Upper lobe of left lung (tissue), 4 donors: ENCODE data around the gene TARP.

ENCODE experiments used
- CTCF ChIP-seq, 6 experiments: fragments of 450-650 bp in 4 of 6; fragments of 200-600 bp in 2 of 6; sonication (generic) in 2 of 6; IDR thresholded peaks; one replicate each; pipeline ENCODE4 v1.5.1; 2016 to 2019; ENCODE audit warnings: antibody characterized with exemption in 6 of 6
- POLR2A ChIP-seq, 4 donors: fragments of 450-650 bp; IDR thresholded peaks; one replicate each; pipeline ENCODE4 v1.5.1; 2016 to 2017; ENCODE audit warnings: antibody characterized with exemption in 4 of 4, mild to moderate bottlenecking in 2 of 4

- TF ChIP-seq CTCF (IDR thresholded peaks at IDR 0.05) = no peak
- TF ChIP-seq POLR2A (IDR thresholded peaks at IDR 0.05) = no peak
Measured at GRCh38 chr7:38283809-38284208, 10.4 kb upstream of the TARP start.
